NCI-H526 (cell line): ENCODE data around the gene PAX3.

Source experiments
- DNase-seq, 2 experiments: peaks; one replicate each; lab custom pipeline; 2025; lab: John Stamatoyannopoulos, UW

PAX3 gene

DNA sequence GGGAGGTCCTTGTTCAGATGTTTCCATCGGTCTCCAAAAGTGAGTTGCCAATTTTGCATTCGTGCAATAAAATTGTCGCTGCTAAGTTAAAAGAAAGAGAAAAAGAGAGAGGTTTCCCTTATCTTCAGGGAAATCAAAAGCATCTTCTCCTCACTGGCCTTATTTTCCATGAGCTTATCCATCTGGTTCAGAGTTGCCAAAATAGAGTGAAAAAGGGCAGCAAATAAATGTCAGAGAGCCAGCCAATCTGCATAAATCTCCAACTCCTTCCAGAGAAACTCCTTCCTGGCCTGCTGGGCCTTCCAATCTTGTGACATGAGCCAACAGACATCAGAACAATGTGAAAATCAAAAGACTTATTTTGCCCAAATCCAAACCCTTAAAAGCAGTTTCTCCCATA lies 28.4 kb downstream of the PAX3 start:
- no peak for DNase-seq

DNA sequence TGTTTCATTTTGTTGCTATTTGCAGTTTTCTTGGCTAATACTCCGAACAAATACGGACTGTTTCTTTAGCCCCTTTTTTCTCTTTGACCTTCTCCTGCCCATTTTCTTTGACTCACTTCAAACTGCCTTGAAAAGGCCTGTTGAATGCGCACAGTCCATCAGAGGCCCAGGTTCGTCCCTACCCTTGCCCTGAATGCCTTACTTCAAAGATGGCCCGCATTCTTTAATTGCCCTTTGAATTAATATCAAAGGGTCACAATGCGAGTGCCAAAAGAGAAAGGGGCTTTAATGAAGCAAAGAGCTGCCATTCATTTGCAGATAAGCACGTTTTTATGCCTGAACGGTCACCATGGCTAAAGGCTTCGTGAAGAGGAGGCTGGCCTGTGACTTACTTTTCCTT lies 29.7 kb downstream of the PAX3 start:
- no peak for DNase-seq

DNA sequence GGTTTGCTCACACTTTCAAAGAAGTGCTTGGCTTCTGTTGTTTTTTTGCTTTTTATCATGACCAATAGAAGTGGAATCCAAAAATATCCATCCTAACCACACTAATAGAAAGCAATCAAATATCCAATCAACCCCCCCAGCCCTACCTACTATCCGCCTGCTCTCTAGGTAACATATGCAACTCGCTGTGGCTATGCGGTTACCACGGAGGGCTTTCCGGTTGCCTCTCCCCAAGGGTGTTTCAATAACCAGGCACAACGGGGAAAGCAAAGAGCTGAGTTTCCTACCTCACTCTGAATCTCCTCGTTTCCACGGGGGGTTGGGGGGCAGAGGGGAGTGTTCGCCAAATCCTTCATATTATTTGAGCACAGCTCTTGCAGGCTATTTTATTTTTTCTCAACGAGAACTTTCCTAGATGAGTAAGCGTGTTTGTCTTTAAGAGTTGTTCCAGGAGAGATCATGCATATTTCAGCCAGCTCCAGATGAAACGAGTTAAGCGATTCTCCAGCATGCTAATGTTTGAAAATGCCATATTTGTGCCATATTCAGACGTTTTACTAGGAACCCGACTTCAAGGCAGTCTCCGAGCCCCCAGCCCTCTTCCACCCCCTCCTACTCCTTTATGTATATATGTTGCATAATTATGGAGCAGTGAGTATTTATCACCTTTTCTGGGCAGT lies 30.3 kb downstream of the PAX3 start:
- DNase-seq = no peak

DNA sequence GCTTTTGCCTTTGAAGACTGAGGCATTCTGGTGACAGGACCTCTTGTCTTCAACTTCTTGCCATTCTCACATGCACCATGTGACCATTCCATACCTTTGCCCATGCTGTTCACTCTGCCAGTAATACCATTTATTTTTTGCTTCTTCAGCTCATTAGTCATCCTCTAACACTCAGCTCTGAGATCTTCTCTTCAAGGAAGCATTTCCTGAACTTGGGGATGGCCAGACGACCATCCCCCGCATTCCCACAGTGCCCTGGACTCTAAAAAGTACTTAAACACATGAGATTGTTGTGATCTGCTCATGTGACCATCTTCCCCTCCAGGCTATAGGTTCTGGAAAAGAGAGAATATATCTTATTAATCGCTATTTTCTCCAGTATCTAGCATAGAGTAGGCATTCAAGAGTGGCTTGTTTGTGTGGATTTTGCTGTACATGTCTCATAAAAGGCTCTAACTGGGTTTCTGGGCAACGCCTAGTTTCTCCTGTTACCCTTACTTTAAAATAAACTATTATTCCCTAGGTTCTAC lies 33.9 kb downstream of the PAX3 start:
- no peak for DNase-seq

DNA sequence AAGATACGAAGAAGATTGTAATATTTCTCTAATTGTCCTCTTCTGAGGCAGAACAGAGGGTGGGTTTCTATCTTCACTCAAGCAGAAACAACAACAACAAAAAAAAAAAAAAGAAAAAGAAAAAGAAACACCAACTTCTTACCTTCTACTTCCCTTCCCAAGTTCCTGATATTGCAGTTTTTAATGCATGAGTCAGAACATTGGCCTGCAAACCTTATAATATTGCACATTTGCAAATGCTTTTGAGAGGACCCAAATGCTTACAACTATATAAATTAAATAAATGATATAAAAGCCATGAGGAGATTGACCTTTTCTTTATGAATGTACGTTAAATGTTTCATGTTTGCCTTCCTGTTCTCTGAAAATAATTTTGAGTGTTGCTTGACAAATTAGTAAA lies 37.3 kb downstream of the PAX3 start:
- no peak for DNase-seq

DNA sequence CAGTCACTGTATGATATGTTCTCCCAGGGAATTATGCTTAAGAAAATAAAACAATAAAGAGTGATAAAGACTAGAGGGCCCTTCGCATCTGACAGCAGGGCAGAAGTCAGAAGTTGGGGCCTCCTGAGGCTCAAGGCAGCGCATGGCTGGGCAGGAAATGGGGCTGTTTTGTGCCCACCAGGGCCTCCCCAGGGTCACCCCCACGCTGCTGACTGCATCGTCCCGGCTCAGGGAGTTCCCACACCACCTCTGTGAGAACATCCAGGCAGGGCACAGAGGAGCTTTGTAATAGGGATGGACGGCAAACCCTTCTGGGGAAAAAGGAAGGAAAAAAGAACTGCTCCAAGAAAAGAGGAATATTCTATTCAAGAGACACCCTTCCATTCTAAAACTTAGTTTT lies 41.2 kb downstream of the PAX3 start:
- DNase-seq = no peak

DNA sequence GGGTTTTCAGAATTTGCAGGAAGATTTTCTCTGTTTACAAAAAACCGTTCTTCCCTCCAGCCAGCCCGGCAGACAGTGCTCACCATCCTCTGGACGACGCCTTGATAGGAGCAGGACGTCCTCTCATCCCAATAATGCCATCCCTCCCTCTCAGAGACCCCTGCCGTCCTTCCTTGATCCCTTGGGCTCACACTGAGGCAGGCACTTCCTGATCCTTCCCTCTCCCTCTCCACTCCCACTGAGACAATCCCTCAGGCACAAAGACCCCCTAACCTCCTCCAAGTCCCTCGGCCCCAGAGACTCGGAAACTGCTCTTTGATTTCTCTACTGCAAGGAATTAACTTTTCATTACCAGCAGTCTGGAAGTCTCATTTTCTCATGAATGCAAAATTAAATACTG lies 42.5 kb downstream of the PAX3 start:
- DNase-seq = no peak

DNA sequence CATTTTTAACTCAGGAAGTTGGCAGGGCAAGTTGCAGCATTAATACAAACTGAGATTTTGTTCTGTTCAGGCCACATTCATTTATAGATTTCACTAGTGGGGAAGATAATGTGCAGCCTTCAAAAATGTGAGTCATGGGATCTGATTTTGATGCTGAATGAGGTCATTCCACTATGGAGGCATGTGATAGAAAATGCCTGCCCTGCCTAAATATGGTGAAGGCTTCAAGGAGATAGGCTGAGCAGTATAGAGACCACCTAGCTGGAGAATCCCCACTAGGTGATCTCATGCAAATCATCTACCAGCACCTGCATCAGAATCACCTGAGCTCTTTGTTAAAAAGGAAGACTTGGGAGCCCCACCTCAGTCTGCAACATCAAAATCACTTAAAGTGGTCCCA lies 43.7 kb downstream of the PAX3 start:
- no peak for DNase-seq

DNA sequence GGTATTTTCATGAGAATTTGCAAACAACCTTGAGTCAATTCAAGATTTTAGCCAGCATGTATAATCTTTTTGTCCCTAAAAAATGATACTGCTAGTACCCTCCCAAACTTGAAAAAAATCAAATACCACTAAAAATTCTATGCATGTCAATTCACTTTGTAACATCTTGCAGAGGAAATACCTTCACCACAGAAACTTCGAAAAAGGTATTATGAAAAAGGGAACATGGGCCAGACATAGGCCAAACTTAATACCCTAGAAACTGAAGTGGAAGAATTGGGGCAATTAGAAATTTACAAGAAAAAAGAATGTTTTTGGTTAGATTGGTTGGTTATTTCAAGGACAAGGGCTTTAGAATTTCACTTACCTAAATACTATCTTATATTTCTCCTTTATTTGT lies 48.5 kb downstream of the PAX3 start:
- no peak for DNase-seq

DNA sequence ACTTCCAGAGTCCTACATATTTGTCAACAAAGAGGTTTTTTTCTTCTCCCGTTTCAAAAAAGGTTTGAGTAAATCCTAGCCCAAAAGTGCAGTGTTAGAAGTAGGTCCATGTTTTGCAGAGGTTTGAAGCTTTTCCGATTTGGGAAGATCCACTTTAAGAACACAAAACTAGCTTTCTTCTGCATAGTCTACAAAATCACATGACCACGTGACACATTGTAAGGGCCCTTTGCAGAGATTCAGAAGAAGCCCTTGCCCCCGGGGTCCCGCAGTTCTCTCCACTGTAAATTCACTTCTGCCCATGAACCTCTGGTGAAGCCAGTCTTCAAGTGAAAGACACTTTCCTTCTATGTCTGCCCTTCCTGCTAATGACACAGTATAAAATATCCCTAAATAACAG lies 49.4 kb downstream of the PAX3 start:
- DNase-seq = no peak

DNA sequence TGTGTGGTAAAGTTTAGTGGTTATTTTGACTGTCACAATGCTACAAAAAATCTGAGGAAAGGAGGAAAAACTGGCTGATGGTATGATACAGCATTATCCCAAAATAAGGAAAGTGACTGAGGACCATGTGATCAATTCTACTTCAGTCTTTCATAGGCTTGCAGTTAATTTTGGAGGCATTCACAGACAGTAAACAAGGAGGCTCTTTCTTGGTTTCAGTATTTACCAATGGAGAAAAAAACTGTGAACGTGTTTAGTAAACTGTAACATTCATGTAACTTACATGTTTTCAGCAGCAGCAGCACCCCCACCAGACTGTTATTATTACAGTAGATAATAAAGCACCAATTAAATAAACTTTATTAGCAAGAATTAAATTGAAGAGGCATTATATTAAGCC lies 50.0 kb downstream of the PAX3 start:
- DNase-seq = no peak

DNA sequence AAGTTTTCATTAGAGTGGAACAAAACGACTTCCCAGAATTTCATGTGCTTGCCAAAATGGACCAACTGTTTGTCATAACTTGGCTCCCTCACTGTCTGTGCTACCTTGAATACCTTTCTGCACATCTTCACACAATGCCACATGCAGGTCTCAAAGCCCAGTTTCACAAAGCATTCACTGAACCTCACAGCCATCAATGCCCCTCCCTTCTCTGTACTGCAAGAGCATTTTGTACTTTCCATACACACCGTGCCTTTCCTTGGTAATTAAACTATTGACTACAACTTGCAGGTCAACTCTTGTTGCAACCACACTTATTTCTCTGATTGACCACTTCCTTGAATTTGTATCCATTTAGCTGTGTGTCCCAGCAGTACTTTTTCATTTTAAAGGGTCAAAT lies 50.5 kb downstream of the PAX3 start:
- no peak for DNase-seq

DNA sequence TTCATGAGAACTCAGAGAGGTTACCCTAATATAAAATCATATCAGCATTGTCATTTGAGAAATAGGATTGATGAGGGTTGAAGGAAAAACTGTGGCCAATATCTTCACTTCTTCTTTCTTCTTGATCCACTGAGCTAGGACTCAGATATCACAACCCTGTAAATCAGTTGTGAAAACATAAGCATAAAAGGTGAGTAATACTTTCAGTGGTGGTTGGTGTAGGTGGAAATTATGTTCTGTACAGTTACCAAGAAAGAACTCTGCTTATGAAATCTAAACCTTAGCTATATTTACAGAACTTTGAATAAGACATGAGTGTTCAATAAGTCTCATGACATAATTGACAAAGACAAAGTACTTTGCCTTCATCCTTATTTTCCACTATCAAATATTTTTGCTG lies 56.3 kb downstream of the PAX3 start:
- DNase-seq = no peak

DNA sequence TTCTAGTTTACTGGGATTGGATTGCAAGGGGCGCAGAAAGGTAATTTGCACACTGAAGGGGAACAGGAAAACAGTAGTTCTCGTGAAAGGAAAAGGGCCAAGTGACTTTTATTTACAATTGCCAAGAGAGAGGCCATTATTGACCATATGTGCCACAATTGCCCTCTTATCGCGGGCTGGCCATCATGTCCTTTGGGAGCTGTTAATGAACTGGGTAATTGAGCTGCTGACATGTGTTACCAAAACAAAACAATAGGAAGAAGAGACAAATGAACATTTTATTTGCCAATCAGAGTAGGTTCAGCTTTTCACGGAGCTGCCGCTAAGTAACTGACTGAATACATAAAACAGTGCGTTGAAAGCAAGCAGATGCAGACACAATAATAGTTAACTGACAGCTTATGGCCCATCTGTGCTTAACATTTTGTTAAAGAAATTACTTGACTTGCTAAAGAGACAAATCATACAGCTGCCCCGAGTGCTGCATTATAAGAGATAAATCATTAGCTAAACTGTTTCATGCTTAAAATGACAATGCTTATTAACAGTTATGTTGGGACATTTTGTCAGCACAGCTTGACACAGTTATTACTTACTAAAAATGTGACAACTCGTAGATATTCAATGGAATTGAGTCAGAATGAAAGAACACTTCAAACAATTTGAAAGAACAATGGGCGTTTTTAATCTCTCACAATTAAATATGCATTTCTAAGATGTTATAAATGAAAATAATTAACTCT lies 57.5 kb downstream of the PAX3 start:
- DNase-seq = no peak

DNA sequence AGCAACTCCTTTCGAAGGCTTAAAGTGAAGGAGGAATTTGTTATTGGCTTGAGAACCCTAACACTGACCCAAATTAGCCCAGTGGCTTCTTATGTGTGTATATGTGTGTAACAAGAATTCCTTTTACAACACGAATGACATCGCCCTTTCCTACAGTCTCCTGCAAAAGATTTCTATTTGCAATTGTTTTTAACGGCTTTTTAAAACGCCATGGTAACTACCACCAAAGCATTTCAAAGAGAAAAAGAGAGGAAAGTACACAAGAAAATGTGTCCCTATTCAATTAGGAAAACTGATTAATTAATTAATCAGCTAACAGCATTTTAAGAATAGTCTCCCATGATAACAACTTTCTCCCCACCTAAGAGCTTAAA lies 58.1 kb downstream of the PAX3 start:
- DNase-seq = no peak

DNA sequence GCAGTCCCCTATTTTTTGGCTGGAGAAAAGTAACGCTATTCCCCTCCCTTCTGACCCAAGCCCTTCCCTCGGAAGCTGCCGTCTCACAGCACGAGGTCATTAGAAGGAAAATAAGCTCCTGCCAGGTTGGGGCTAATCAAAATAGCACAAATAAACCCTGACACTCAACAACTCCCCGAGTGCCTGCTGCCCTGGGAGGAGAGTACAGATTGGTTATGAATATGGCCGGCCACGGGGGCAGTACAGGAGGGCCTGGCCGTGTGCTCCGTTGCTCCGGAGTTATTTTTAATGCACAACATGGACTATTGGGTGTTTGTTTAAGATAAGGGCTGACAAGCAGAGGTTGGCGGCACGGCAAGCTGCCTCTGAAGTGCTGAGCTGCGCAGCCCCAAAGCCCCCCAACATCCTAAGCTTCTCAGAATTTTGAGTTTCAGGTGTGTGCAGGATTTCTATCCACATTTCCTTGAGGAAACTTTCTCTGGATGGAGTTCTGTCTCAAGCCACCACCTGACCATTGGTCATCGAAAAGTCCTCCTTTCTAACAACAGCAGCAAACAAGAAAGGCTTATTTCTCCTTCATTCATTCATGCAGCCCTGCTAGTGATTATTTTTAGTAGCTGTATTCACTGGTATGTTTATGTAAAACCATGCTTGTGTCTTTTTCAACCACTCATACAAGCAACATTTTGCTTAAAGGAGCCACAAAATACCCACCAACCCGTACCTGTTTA lies 58.7 kb downstream of the PAX3 start:
- DNase-seq = no peak

DNA sequence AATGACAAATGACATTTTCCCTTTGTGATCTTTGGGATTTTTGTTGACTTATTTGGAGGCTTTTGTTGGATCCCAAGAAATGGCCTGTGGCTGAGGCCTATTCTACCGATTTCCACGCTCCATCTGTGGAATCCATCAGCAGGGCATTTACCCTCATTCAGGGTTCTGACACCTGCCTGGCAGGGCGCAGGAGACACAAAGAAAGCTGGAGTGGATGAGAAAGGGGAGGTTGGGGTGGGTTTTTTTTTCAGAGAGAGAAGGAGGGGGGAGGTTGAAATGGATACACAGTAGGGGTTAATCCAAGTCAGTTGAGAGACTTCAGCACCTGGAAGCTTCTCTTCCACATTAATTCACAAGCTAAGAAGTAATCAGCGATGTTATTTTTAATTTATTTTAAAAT lies 59.7 kb downstream of the PAX3 start:
- no peak for DNase-seq

DNA sequence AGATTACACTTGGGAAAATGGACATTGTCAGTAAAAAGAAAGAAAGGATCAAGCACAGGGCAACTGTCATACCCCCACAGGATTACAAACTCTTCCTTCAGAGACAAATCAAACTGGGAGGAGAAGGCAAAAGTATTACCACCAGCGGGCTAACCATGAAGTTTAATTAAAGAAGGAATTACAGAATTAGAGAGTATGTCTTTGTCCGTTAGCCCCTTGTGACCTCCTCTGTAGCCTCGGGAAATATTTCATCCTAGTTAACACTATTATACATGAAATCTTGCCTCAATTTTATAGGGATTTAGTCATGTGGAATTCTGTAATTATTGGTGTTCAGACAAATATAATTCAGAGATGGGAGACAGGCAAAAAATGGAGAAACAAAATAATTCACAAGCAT lies 60.7 kb downstream of the PAX3 start:
- no peak for DNase-seq

DNA sequence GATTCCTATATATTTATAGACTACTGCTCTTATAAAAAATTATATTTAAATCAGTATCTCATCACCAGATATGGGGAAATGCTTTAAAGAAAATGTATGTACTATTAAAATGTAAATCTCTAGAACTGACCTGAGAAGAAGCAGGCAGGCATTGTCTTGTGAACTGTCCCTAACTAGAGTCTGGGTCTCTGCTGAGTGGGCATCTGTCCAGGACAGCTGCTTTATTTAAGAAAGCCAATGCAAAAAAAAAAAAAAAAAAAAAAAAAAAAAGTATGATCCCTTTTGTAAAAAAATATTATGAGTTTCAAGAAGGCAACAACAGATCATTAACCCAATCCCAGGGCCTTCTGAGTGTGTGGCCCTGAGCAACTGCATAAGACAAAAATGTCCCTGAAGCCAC lies 66.0 kb downstream of the PAX3 start:
- DNase-seq = no peak

DNA sequence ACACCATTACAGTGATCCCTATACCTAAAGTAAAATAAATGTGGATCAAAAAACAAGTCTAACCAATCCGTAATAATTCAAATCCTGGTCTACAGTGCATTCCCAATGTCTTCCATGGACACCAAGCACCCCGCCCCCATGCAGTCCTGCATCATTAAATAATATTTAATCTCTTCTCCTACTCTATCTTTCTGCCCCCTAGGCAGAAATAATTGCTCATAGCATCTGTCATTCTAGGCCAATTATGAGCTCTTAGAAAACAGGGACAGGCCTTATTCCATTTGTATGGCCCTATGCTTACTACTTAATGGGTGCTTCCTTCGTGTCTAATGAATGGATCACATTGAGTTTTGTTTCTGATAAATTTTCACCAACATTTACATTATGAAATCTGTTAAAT lies 66.4 kb downstream of the PAX3 start:
- DNase-seq = no peak

DNA sequence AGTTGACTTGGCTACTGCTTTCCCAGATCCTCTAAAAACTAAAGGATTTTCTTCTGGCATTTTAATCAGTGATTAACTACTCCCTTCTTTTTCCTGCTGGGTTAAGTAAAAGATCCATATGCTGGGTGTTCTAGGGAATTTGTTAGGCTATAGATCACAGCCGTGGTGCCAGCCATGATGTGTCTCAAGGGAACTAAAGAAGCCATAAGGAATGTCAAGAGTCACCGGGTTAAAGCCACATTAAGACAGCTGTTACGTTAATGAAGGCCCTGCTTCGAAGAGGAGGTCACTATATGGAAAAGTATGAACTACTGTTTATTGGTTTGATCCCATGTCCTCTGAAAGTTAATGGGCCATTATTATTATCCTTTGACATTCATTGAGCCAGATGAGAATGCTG lies 70.7 kb downstream of the PAX3 start:
- DNase-seq = no peak

DNA sequence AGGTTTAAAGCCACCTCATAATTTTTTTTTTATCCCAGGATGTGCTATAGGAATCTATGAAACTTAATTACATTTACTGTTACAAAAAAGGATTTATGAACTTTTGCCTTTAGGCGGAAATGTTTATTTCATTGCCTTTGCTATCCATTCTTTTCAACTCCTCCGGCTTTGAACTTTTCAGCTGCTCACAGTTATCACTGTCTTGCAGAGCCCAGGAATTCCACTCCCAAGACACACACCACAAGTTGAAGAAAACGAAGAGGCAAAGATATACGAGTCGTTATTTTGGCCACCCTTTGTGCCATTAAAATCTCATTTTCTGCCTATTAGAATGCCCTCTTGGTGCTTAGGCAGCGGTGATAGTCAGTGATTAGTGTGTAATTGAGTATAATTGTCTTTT lies 80.0 kb downstream of the PAX3 start:
- no peak for DNase-seq

DNA sequence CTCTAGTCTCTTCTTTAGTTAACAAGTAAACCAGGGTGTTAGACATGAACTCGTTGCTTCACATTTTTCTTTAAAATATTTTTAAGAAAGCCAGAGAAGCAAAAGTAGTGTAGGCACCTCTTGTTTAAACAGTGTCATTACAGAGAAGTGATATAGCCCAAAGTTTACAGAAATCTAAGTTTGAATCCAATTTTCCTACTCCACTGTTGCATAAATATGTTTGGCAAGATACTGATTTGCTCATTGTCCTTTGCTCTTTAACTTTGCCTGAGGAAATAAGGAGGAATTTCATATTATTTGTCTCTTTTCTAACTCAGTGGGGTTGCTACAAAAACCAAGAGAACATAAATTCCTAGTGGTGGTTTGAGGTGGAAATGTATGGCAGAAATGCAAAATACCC lies 81.1 kb downstream of the PAX3 start:
- no peak for DNase-seq
